ENCODE results near the gene GPN1.
"Not testable (repeated sequence)": the region's sequence is repeated elsewhere in the genome, so short reads cannot be mapped to it uniquely, and the experiment has no call there.

- TF ChIP-seq CTCF (IDR thresholded peaks at IDR 0.05 in 4 of 5, conservative IDR thresholded peaks at IDR 0.05 in 1 of 5); POLR2A (IDR thresholded peaks at IDR 0.05): not testable (repeated sequence)
These were observed 53.5 kb downstream of the GPN1 start for GRCh38 chr2:27682334-27682771.

All from gastrocnemius medialis (tissue), 4 donors.